K562 (cell line): Measurements from ENCODE around the gene DIP2C. TPM values are rescaled to one million over a fixed set of nuclear protein-coding genes. Genes with fewer than 3 reads are reported as not detected.

Experiments
- ATAC-seq: fragments of 200-7000 bp; cut with Tn5 transposase; 3 replicates; pipeline ENCODE4 v1.9.1; 2020; ENCODE audit warnings: moderate library complexity
- BruUV-seq: library from RNA; stranded (reverse); fragments of 400-500 nt; replicated peaks from 2 replicates; lab custom pipeline; 2021; lab: Mats Ljungman, UMichigan
- CTCF ChIA-PET: fragments of 300-600 bp; formaldehyde crosslinking; extraction: SDS; loops from one replicate; lab custom pipeline; 2021; ENCODE audit warnings: low intra/inter-chr PET ratio; lab: Yijun Ruan, JAX
- POLR2A ChIA-PET: fragments of 300-600, 350-650 bp; sonication (Branson Sonifier 250); formaldehyde crosslinking; extraction: SDS; loops from one replicate; lab custom pipeline; 2021; ENCODE audit warnings: antibody characterized with exemption, inconsistent platforms; lab: Yijun Ruan, JAX
- DNase-seq, 4 experiments: peaks; one replicate each; pipeline versions ENCODE4 v3.0.0 to v3.0.0-alpha.2; 2011 to 2018; ENCODE audit warnings: low spot score in 3 of 4, mixed read lengths in 3 of 4; ENCODE audit errors: extremely low read depth in 1 of 4
- FAIRE-seq: peaks from 2 replicates; lab custom pipeline; 2011; peaks lifted over from hg19 to GRCh38; lab: Jason Lieb, UNC
- H2AFZ ChIP-seq: 2 replicates; pipeline ENCODE4 v1.6.0; 2011; ENCODE audit warnings: low read depth, low read length, control low read depth, inconsistent platforms
- H3K27ac ChIP-seq: fragments of 200-600 bp; 3 replicates; pipeline ENCODE4 v1.8.0; 2011; ENCODE audit warnings: low read depth, mild to moderate bottlenecking, control low read depth, inconsistent platforms, low read length, moderate library complexity, mixed read lengths; ENCODE audit errors: extremely low read depth
- H3K27me3 ChIP-seq, 2 experiments: fragments of 300-600 bp in 1 of 2; 2 replicates in 1 of 2; 3 replicates in 1 of 2; pipeline versions ENCODE4 v1.6.0 to v1.8.0; 2011; ENCODE audit warnings: inconsistent platforms in 2 of 2, low read length in 2 of 2, mild to moderate bottlenecking in 1 of 2, mixed read lengths in 1 of 2, moderate library complexity in 1 of 2; ENCODE audit not compliant: control insufficient read depth in 2 of 2, insufficient read depth in 2 of 2
- H3K36me3 ChIP-seq: fragments of 300-600 bp; 3 replicates; pipeline ENCODE4 v1.8.0; 2011; ENCODE audit warnings: mild to moderate bottlenecking, low read length, inconsistent platforms; ENCODE audit not compliant: control insufficient read depth, insufficient read depth
- H3K4me1 ChIP-seq, 2 experiments: fragments of 200-600 bp in 1 of 2; replicated peaks in 1 of 2; 2 replicates in 1 of 2; 3 replicates in 1 of 2; pipeline versions ENCODE4 v1.5.1 to v1.8.0; 2011; ENCODE audit warnings: inconsistent platforms in 2 of 2, low read length in 2 of 2, mild to moderate bottlenecking in 1 of 2, mixed read lengths in 1 of 2, moderate library complexity in 1 of 2; ENCODE audit not compliant: control insufficient read depth in 2 of 2, insufficient read depth in 2 of 2
- H3K4me2 ChIP-seq: 2 replicates; pipeline ENCODE4 v1.6.1; 2011; ENCODE audit warnings: low read length, control low read depth, inconsistent platforms, mixed read lengths; ENCODE audit not compliant: insufficient read depth
- H3K4me3 ChIP-seq: fragments of 200-600 bp; sonication (generic), shearing (Covaris generic); 2 replicates; pipeline ENCODE4 v1.5.1; 2016; ENCODE audit warnings: control low read depth, inconsistent platforms
- H3K79me2 ChIP-seq: fragments of 200-600 bp; 3 replicates; pipeline ENCODE4 v1.8.0; 2011; ENCODE audit warnings: low read length, inconsistent platforms; ENCODE audit not compliant: control insufficient read depth, insufficient read depth
- H3K9ac ChIP-seq, 2 experiments: 2 replicates each; pipeline versions ENCODE4 v1.6.0 to v1.6.1; 2011; ENCODE audit warnings: low read depth in 2 of 2, low read length in 2 of 2, control low read depth in 1 of 2, inconsistent platforms in 1 of 2, mild to moderate bottlenecking in 1 of 2, mixed read lengths in 1 of 2; ENCODE audit not compliant: insufficient read depth in 1 of 2
- H3K9me1 ChIP-seq: one replicate; pipeline ENCODE4 v1.6.0; 2011; ENCODE audit warnings: inconsistent platforms, mild to moderate bottlenecking, low read length, moderate library complexity; ENCODE audit not compliant: control insufficient read depth, insufficient read depth
- H3K9me3 ChIP-seq: replicated peaks from 2 replicates; pipeline ENCODE4 v1.5.1; 2011; ENCODE audit warnings: low read depth, low read length, inconsistent platforms; ENCODE audit not compliant: control insufficient read depth, insufficient read depth
- H4K20me1 ChIP-seq: replicated peaks from 2 replicates; pipeline ENCODE4 v1.6.1; 2011; ENCODE audit warnings: low read length, inconsistent platforms, mixed read lengths; ENCODE audit not compliant: control insufficient read depth, insufficient read depth
- ARID4B ChIP-seq: sonication (generic); formaldehyde crosslinking; IDR thresholded peaks from 2 replicates; pipeline ENCODE4 v1.8.0; 2022; ENCODE audit warnings: mild to moderate bottlenecking, missing genetic modification reagents
- TRIM25 ChIP-seq: fragments of 450-650 bp; IDR thresholded peaks from 2 replicates; pipeline ENCODE4 v1.7.0; 2016; ENCODE audit warnings: borderline replicate concordance
- ZNF121 ChIP-seq: sonication (generic); formaldehyde crosslinking; conservative IDR thresholded peaks from 2 replicates; pipeline ENCODE4 v1.8.0; 2022; ENCODE audit warnings: missing genetic modification reagents
- ZNF444 ChIP-seq: fragments of 250-450 bp; sonication (Bioruptor Pico); IDR thresholded peaks from 2 replicates; pipeline ENCODE4 v1.4.0; 2020; ENCODE audit warnings: mild to moderate bottlenecking, moderate library complexity
- WGBS: fragments of 100-300 bp; shearing (Covaris generic); methylation state at CpG from one replicate; pipeline ENCODE4 v1.1.6; 2016; ENCODE audit warnings: low coverage, mixed read lengths; ENCODE audit not compliant: insufficient coverage; ENCODE audit errors: missing lambda C conversion rate; 5-methylcytosine and 5-hydroxymethylcytosine counted together
- in situ Hi-C: fragments of 300-500 bp; cut with MboI; formaldehyde crosslinking; loops from 4 replicates; pipeline ENCODE4 v1.15.0; 2018; ENCODE audit warnings: inconsistent platforms, mixed read lengths
- intact Hi-C: fragments of 100-400 bp; cut with micrococcal nuclease; formaldehyde crosslinking; loops from 2 replicates; pipeline ENCODE4 v1.14.2; 2022
- polyA plus RNA-seq, 8 experiments: library from polyadenylated mRNA; depleted of rRNA in 4 of 8; stranded (reverse) in 5 of 8; unstranded in 3 of 8; fragments of >200 nt; fragmentation: Nextera tagmentation in 2 of 8; fragmentation: Illumina TruSeq in 1 of 8; extraction: Ambion mirVana in 2 of 8; extraction: Trizol in 1 of 8; gene quantifications; 2 replicates each; pipeline versions ENCODE4 v1.2.1 to v1.2.3, GENCODE V29; 2011 to 2014; ENCODE audit warnings: inconsistent platforms in 1 of 8, missing spikeins in 1 of 8
- total RNA-seq, 7 experiments: library from RNA; depleted of rRNA in 6 of 7; stranded (reverse); fragments of >200 nt in 6 of 7; fragmentation: Illumina TruSeq in 2 of 7; extraction: Trizol in 2 of 7; gene quantifications; 2 replicates each; pipeline versions ENCODE4 v1.2.1 to v1.2.3, GENCODE V29; 2011 to 2021; ENCODE audit warnings: low replicate concordance in 1 of 7
- TF ChIP-seq, protein P1 (sequence below): fragments of 450-650 bp; IDR thresholded peaks from 2 replicates; pipeline ENCODE4 v1.6.1; 2018; ENCODE audit warnings: mild to moderate bottlenecking, low read depth; ENCODE audit not compliant: partially characterized antibody

The DIP2C gene
- total and polyA plus RNA-seq, 9 of the 15 experiments (the other 6 are each of a cell fraction or from before 2014, with no cell fraction given), result 0.01 TPM; not detected in 8

- TF ChIP-seq, protein P1, sequence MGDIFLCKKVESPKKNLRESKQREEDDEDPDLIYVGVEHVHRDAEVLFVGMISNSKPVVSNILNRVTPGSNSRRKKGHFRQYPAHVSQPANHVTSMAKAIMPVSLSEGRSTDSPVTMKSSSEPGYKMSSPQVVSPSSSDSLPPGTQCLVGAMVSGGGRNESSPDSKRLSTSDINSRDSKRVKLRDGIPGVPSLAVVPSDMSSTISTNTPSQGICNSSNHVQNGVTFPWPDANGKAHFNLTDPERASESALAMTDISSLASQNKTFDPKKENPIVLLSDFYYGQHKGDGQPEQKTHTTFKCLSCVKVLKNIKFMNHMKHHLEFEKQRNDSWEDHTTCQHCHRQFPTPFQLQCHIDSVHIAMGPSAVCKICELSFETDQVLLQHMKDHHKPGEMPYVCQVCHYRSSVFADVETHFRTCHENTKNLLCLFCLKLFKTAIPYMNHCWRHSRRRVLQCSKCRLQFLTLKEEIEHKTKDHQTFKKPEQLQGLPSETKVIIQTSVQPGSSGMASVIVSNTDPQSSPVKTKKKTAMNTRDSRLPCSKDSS, result no peak
- TF ChIP-seq ZNF121 (CRISPR knock-in tag), result no peak
- no peak for TF ChIP-seq TRIM25
- no peak for TF ChIP-seq ZNF444
Observed at GRCh38 chr10:600876-601659, 88.4 kb downstream of the DIP2C start (continued).

GRCh38 chr10:600234-600633 is 89.2 kb downstream of the DIP2C start:
- H3K27ac ChIP-seq, result no peak overlapping the region
- in situ Hi-C loops, result no loop called here
- intact Hi-C loops, result no loop called here
- no peak overlapping the region for H3K4me2 ChIP-seq
- H3K27me3 ChIP-seq, result peaks cover 45 to 74% of the 10 kb centered on the region in 2 experiments; a peak in 4 of 5 replicates
- H3K9me3 ChIP-seq, result no peaks in the 10 kb centered on the region
- H3K36me3 ChIP-seq, result no peaks in the 10 kb centered on the region
- ATAC-seq (no peak), FAIRE-seq (no peak), DNase-seq (no peak)
- H3K9ac ChIP-seq, result no peak overlapping the region
- TF ChIP-seq ARID4B (CRISPR knock-in tag), result no peak
- H3K4me1 ChIP-seq, result no peaks in the 10 kb centered on the region
- WGBS, result 0% methylated on average over 15 of the region's 15 CpGs
- H3K79me2 ChIP-seq, result no peaks in the 10 kb centered on the region
- no TSS peak for BruUV-seq
- H4K20me1 ChIP-seq, result no peaks in the 10 kb centered on the region
- no peaks in the 10 kb centered on the region for H3K9me1 ChIP-seq
- ChIA-PET CTCF (no interaction called here), POLR2A (interaction anchor here (0.6 kb wide), 1 partner anchor 85 kb away, joined by 3 read pairs; no protein-coding TSS in a partner anchor)
- H2AFZ ChIP-seq, result no peak overlapping the region
- H3K4me3 ChIP-seq, result no peak overlapping the region
